Thyroid gland (tissue), 4 donors: ENCODE data around the gene POU2F3. TPM values are rescaled to one million over a fixed set of nuclear protein-coding genes. Genes with fewer than 3 reads are reported as not detected.

Experiments used
- DNase-seq, 2 donors: peaks; one replicate each; pipeline ENCODE4 v3.0.0-alpha.2; 2019
- H3K27ac ChIP-seq, 3 donors: fragments of 200-600 bp; sonication (generic); 1 replicate in 2 of 3; 2 replicates in 1 of 3; pipeline ENCODE4 v1.5.1; 2016 to 2019; ENCODE audit warnings: mild to moderate bottlenecking in 1 of 3, moderate library complexity in 1 of 3
- H3K27me3 ChIP-seq: fragments of 200-600 bp; sonication (generic); one replicate; pipeline ENCODE4 v1.5.1; 2019
- H3K36me3 ChIP-seq, 2 donors: fragments of 200-600 bp; sonication (generic); one replicate each; pipeline ENCODE4 v1.5.1; 2016 to 2019
- H3K4me1 ChIP-seq, 2 donors: fragments of 200-600 bp; sonication (generic); one replicate each; pipeline ENCODE4 v1.5.1; 2017 to 2019
- H3K4me3 ChIP-seq, 3 donors: fragments of 200-600 bp; sonication (generic); replicated peaks in 1 of 3; 1 replicate in 2 of 3; 2 replicates in 1 of 3; pipeline ENCODE4 v1.5.1; 2016; ENCODE audit warnings: mild to moderate bottlenecking in 1 of 3
- H3K9me3 ChIP-seq: fragments of 200-600 bp; sonication (generic); one replicate; pipeline ENCODE4 v1.5.1; 2017
- CTCF ChIP-seq, 6 experiments: fragments of 200-600 bp in 3 of 6; fragments of 450-650 bp in 3 of 6; sonication (generic) in 3 of 6; IDR thresholded peaks; one replicate each; pipeline ENCODE4 v1.5.1; 2016 to 2019; ENCODE audit warnings: antibody characterized with exemption in 6 of 6, mild to moderate bottlenecking in 2 of 6, inconsistent platforms in 1 of 6, moderate library complexity in 1 of 6
- POLR2A ChIP-seq, 2 donors: fragments of 450-650 bp; IDR thresholded peaks; one replicate each; pipeline ENCODE4 v1.6.1; 2017; ENCODE audit warnings: antibody characterized with exemption in 2 of 2, mild to moderate bottlenecking in 2 of 2, moderate library complexity in 1 of 2
- WGBS, 2 donors: methylation state at CpG; one replicate each; pipeline ENCODE4 v1.1.5; 2017; 5-methylcytosine and 5-hydroxymethylcytosine counted together
- intact Hi-C: fragments of 100-400 bp; cut with DNase I; formaldehyde crosslinking; loops from one replicate; pipeline ENCODE4 v1.15.1; 2023
- total RNA-seq, 4 donors: library from RNA; depleted of rRNA; stranded (reverse); fragments of >200 nt; gene quantifications; one replicate each; pipeline ENCODE4 v1.2.3, GENCODE V29; 2016

The POU2F3 gene
- total RNA-seq, 4 donors from 2014 or later = 1.2 to 2.3 (median 1.8) TPM

- no peaks in the 10 kb centered on the region for H3K36me3 ChIP-seq
- H3K27ac ChIP-seq = no peak overlapping the region
- TF ChIP-seq POLR2A (IDR thresholded peaks at IDR 0.05) (no peak), CTCF (IDR thresholded peaks at IDR 0.05) (no peak)
- DNase-seq = no peak
- no peaks in the 10 kb centered on the region for H3K9me3 ChIP-seq
- 84 to 91% methylated on average over 7 of the region's 7 CpGs for WGBS, 2 donors
- H3K27me3 ChIP-seq = no peaks in the 10 kb centered on the region
- H3K4me1 ChIP-seq = peaks cover 9 to 13% of the 10 kb centered on the region in 2 donors
- intact Hi-C loops = no loop called here
- H3K4me3 ChIP-seq = no peak overlapping the region
Observed at GRCh38 chr11:120205596-120206161, 34.3 kb upstream of the POU2F3 start.

GRCh38 chr11:120207512-120207911 is 32.4 kb upstream of the POU2F3 start:
- 92 to 96% methylated on average over 7 of the region's 7 CpGs for WGBS, 2 donors
- TF ChIP-seq POLR2A (IDR thresholded peaks at IDR 0.05) = no peak
- TF ChIP-seq CTCF (IDR thresholded peaks at IDR 0.05) = no peak
- H3K4me1 ChIP-seq = peaks cover 14 to 21% of the 10 kb centered on the region in 2 donors

GRCh38 chr11:120208001-120208441 is 31.9 kb upstream of the POU2F3 start:
- no peaks in the 10 kb centered on the region for H3K36me3 ChIP-seq
- DNase-seq = no peak
- no peaks in the 10 kb centered on the region for H3K9me3 ChIP-seq
- TF ChIP-seq POLR2A (IDR thresholded peaks at IDR 0.05) (no peak), CTCF (IDR thresholded peaks at IDR 0.05) (no peak)
- peak overlapping the region in 2 of 3 donors; percentile 74 to 80 for H3K27ac ChIP-seq
- intact Hi-C loops = no loop called here
- WGBS, 2 donors = 64 to 66% methylated on average over 13 of the region's 13 CpGs
- H3K4me3 ChIP-seq = no peak overlapping the region
- H3K4me1 ChIP-seq = peaks cover 14 to 26% of the 10 kb centered on the region in 2 donors
- no peaks in the 10 kb centered on the region for H3K27me3 ChIP-seq

More at GRCh38 chr11:120207512-120207911, 32.4 kb upstream of the POU2F3 start:
- H3K9me3 ChIP-seq = no peaks in the 10 kb centered on the region
- intact Hi-C loops = no loop called here
- peak overlapping the region in 1 of 3 donors; percentile 74 for H3K27ac ChIP-seq
- no peak for DNase-seq
- no peaks in the 10 kb centered on the region for H3K27me3 ChIP-seq
- no peaks in the 10 kb centered on the region for H3K36me3 ChIP-seq
- H3K4me3 ChIP-seq = no peak overlapping the region

GRCh38 chr11:120208777-120209176 is 31.2 kb upstream of the POU2F3 start:
- H3K4me3 ChIP-seq = no peak overlapping the region
- peak overlapping the region in 2 of 3 donors; percentile 74 to 80 for H3K27ac ChIP-seq
- H3K36me3 ChIP-seq = no peaks in the 10 kb centered on the region
- no peaks in the 10 kb centered on the region for H3K27me3 ChIP-seq
- H3K9me3 ChIP-seq = no peaks in the 10 kb centered on the region
- WGBS, 2 donors = 77% methylated on average over 5 to 6 of the region's 6 CpGs
- intact Hi-C loops = no loop called here
- DNase-seq = no peak
- TF ChIP-seq CTCF (IDR thresholded peaks at IDR 0.05) (no peak), POLR2A (IDR thresholded peaks at IDR 0.05) (no peak)
- H3K4me1 ChIP-seq = peaks cover 14 to 26% of the 10 kb centered on the region in 2 donors

- Histone ChIP-seq H3K36me3 (no peaks in the 10 kb centered on the region), H3K9me3 (no peaks in the 10 kb centered on the region), H3K4me3 (peak overlapping the region; percentile 37 to 53 (median 52)), H3K27ac (peak overlapping the region; percentile 63 to 80 (median 74)), H3K4me1 (peaks cover 14 to 26% of the 10 kb centered on the region in 2 donors), H3K27me3 (no peaks in the 10 kb centered on the region)
- no peak for DNase-seq
- WGBS, 2 donors = 20 to 24% methylated on average over 26 of the region's 26 CpGs
- intact Hi-C loops = no loop called here
- TF ChIP-seq POLR2A (IDR thresholded peaks at IDR 0.05) (no peak), CTCF (IDR thresholded peaks at IDR 0.05) (no peak)
Observed at GRCh38 chr11:120209746-120210625, 30.0 kb upstream of the POU2F3 start.
